Measurements from ENCODE around the gene ZBTB12. TPM values are rescaled to one million over a fixed set of nuclear protein-coding genes. Genes with fewer than 3 reads are reported as not detected.

The ZBTB12 gene
- total RNA-seq, 2 donors from 2014 or later, result 25.4 to 29.9 TPM

DNA sequence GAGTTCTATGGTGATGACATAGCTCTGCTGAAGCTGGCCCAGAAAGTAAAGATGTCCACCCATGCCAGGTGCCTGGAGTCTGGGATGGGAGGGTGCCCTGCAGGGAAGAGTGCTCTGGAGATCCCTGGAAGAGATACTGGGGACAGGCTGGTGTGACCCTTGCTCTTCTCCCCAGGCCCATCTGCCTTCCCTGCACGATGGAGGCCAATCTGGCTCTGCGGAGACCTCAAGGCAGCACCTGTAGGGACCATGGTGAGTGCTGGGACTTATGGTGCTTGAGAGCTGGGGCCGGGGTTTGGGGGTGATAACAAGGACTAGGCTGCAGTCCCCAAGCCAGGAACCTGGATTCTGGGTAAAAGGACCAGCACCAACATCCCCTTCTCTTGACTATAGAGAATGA, 41.9 kb upstream of the ZBTB12 start:
- WGBS, 2 experiments (ENCODE audit: insufficient coverage in 1 of 2, insufficient read length in 1 of 2), result 80 to 90% methylated on average over 1 to 3 of the region's 3 CpGs
- Histone ChIP-seq H3K4me3 (ENCODE audit: low read length) (no peak overlapping the region), H3K36me3 (ENCODE audit: control insufficient read depth, insufficient read depth, low read length) (no peaks in the 10 kb centered on the region), H3K27ac (ENCODE audit: low read depth, low read length) (no peak overlapping the region), H3K9me3 (ENCODE audit: control insufficient read depth, low read length) (no peaks in the 10 kb centered on the region), H3K4me1 (ENCODE audit: control insufficient read depth, insufficient read depth, low read length) (no peaks in the 10 kb centered on the region), H3K9ac (ENCODE audit: extremely low read depth, low read length, poor library complexity, severe bottlenecking) (no peak overlapping the region), H3K27me3 (ENCODE audit: control insufficient read depth, insufficient read depth, low read length, poor library complexity, severe bottlenecking) (peaks cover 46% of the 10 kb centered on the region)
- peaks cover 71% of the 10 kb centered on the region for H3K27me3 Mint-ChIP-seq (ENCODE audit: insufficient read depth)
- no peak for DNase-seq
- TF ChIP-seq, protein P1, sequence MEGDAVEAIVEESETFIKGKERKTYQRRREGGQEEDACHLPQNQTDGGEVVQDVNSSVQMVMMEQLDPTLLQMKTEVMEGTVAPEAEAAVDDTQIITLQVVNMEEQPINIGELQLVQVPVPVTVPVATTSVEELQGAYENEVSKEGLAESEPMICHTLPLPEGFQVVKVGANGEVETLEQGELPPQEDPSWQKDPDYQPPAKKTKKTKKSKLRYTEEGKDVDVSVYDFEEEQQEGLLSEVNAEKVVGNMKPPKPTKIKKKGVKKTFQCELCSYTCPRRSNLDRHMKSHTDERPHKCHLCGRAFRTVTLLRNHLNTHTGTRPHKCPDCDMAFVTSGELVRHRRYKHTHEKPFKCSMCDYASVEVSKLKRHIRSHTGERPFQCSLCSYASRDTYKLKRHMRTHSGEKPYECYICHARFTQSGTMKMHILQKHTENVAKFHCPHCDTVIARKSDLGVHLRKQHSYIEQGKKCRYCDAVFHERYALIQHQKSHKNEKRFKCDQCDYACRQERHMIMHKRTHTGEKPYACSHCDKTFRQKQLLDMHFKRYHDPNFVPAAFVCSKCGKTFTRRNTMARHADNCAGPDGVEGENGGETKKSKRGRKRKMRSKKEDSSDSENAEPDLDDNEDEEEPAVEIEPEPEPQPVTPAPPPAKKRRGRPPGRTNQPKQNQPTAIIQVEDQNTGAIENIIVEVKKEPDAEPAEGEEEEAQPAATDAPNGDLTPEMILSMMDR (conservative IDR thresholded peaks at IDR 0.05), result no peak
- no peak overlapping the region for H3K27ac Mint-ChIP-seq
- H3K4me3 Mint-ChIP-seq, result no peak overlapping the region
- H3K9me3 Mint-ChIP-seq, result no peaks in the 10 kb centered on the region
- no peaks in the 10 kb centered on the region for H3K36me3 Mint-ChIP-seq (ENCODE audit: low read depth)
- peaks cover 2% of the 10 kb centered on the region for H3K4me1 Mint-ChIP-seq

DNA sequence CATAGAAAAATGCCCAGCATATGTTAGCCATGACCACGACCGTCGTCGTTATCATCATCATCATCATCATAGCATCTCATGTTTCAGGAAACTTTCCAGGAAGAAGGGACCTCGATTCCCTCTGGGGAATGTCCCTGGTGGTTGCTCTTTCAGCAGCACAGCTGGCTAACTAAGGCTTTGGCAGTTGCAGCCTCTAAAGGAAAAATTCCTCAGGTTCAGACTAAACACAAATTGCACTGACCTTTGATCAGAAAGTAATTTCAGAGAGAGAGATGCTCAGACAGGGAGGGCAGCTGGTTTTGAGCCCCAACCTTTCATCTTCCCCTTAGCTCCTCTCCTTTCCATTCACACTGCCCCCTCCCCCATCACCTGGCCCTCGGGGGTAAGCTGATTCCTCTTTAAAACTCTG, 38.4 kb upstream of the ZBTB12 start:
- WGBS, 2 experiments (ENCODE audit: insufficient coverage in 1 of 2, insufficient read length in 1 of 2), result 26 to 64% methylated on average over 2 to 6 of the region's 6 CpGs
- H3K4me3 Mint-ChIP-seq, result no peak overlapping the region

DNA sequence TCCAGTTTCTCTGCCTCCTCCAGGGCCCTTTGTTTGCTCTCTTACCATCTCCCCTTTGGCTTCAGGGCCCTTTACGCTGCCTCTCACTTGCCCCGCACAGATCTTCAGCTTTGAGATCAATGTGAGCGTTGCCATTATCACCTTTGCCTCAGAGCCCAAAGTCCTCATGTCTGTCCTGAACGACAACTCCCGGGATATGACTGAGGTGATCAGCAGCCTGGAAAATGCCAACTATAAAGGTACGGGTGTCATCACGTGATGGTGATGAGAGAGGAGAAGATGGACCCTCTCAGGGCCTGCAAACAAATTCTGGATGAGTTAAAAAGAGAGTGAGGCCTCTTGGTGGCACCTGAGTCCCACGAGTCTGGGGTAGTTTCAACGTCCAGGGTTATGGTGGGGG, 33.9 kb upstream of the ZBTB12 start:
- no peak for DNase-seq
- Histone ChIP-seq H3K4me1 (ENCODE audit: control insufficient read depth, insufficient read depth, low read length) (no peaks in the 10 kb centered on the region), H3K27ac (ENCODE audit: low read depth, low read length) (no peak overlapping the region), H3K4me3 (ENCODE audit: low read length) (no peak overlapping the region), H3K9me3 (ENCODE audit: control insufficient read depth, low read length) (no peaks in the 10 kb centered on the region), H3K9ac (ENCODE audit: extremely low read depth, low read length, poor library complexity, severe bottlenecking) (no peak overlapping the region), H3K36me3 (ENCODE audit: control insufficient read depth, insufficient read depth, low read length) (no peaks in the 10 kb centered on the region), H3K27me3 (ENCODE audit: control insufficient read depth, insufficient read depth, low read length, poor library complexity, severe bottlenecking) (peaks cover 4% of the 10 kb centered on the region)
- WGBS, 2 experiments (ENCODE audit: insufficient coverage in 1 of 2, insufficient read length in 1 of 2), result 89 to 92% methylated on average over 9 of the region's 9 CpGs
- peaks cover 2% of the 10 kb centered on the region for H3K4me1 Mint-ChIP-seq
- H3K4me3 Mint-ChIP-seq, result no peak overlapping the region
- H3K9me3 Mint-ChIP-seq, result peaks cover 18% of the 10 kb centered on the region
- TF ChIP-seq, protein P1 (conservative IDR thresholded peaks at IDR 0.05), result no peak
- no peak overlapping the region for H3K27ac Mint-ChIP-seq
- H3K36me3 Mint-ChIP-seq (ENCODE audit: low read depth), result no peaks in the 10 kb centered on the region
- peaks cover 28% of the 10 kb centered on the region for H3K27me3 Mint-ChIP-seq (ENCODE audit: insufficient read depth)

More for the DNA sequence above, 38.4 kb upstream of the ZBTB12 start:
- Histone ChIP-seq H3K9ac (ENCODE audit: extremely low read depth, low read length, poor library complexity, severe bottlenecking) (no peak overlapping the region), H3K4me1 (ENCODE audit: control insufficient read depth, insufficient read depth, low read length) (no peaks in the 10 kb centered on the region), H3K9me3 (ENCODE audit: control insufficient read depth, low read length) (no peaks in the 10 kb centered on the region), H3K27ac (ENCODE audit: low read depth, low read length) (no peak overlapping the region), H3K36me3 (ENCODE audit: control insufficient read depth, insufficient read depth, low read length) (no peaks in the 10 kb centered on the region), H3K27me3 (ENCODE audit: control insufficient read depth, insufficient read depth, low read length, poor library complexity, severe bottlenecking) (peaks cover 32% of the 10 kb centered on the region), H3K4me3 (ENCODE audit: low read length) (no peak overlapping the region)
- peaks cover 2% of the 10 kb centered on the region for H3K4me1 Mint-ChIP-seq
- TF ChIP-seq, protein P1 (conservative IDR thresholded peaks at IDR 0.05), result peak; percentile 22
- no peak for DNase-seq
- no peaks in the 10 kb centered on the region for H3K36me3 Mint-ChIP-seq (ENCODE audit: low read depth)
- no peaks in the 10 kb centered on the region for H3K9me3 Mint-ChIP-seq
- H3K27ac Mint-ChIP-seq, result no peak overlapping the region
- peaks cover 46% of the 10 kb centered on the region for H3K27me3 Mint-ChIP-seq (ENCODE audit: insufficient read depth)
